VCaP (cell line): Measurements from ENCODE around the gene UBAP1L.
"Not testable (repeated sequence)": the region's sequence is repeated elsewhere in the genome, so short reads cannot be mapped to it uniquely, and the experiment has no call there.

Experiments
- H3K27ac ChIP-seq: fragments of 450-650 bp; 2 replicates; pipeline ENCODE4 v1.5.1; 2017
- CTCF ChIP-seq: fragments of 450-650 bp; conservative IDR thresholded peaks from 2 replicates; pipeline ENCODE4 v1.5.1; 2017; ENCODE audit warnings: mild to moderate bottlenecking, moderate library complexity

Gene UBAP1L

GRCh38 chr15:65049418-65049840 lies 65.6 kb downstream of the UBAP1L start:
- TF ChIP-seq CTCF = no peak
- H3K27ac ChIP-seq = no peak overlapping the region; the same call in 1 of the 2 replicates

GRCh38 chr15:65048241-65048640 lies 66.8 kb downstream of the UBAP1L start:
- H3K27ac ChIP-seq = no peak overlapping the region
- no peak for TF ChIP-seq CTCF

DNA sequence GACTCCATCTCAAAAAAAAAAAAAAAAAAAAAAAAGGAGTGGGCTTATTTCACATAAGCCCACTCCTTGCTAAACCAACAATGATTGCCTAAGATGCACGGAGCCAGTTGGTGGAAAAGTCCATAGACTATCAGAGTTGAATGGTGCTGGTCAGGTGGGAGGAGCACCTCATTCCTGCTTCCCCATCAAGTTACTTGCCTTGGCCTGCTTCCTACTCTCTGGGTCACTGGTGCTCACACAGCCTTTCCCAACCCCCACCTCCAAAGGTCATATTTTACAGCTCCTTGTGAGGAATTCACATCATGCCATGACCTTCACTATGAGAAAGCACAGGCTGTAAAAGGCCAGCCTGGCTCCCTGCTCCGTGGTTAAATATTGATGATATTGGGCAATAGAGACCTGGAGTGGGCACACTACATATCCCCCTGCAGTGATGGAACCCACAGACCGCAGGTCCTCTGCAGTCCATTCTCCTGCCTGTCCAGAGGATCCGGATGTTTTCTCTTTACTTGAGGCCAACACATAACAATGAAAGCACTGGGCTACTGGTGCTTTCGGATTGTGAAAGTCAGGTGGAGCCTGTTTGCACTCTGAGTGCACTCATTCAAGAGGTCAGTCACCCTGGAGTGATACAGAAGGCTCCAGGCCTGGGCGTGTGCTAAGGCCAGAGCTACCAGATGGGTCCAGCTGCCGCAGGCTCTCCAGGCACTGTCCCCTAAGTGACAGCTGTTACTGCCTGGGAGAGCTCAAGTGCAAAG lies 70.1 kb downstream of the UBAP1L start, which contains the start of gene SLC51B:
Gene SLC51B (plus strand): TSS at position 664 of the 758 bp plus-strand sequence. CDS start 4,618 bp downstream, outside the sequence.
- H3K27ac ChIP-seq = no peak within 1 kb of the TSS
- no peak for TF ChIP-seq CTCF

- not testable (repeated sequence) for H3K27ac ChIP-seq
Observed at GRCh38 chr15:65044218-65044617, 70.8 kb downstream of the UBAP1L start.

GRCh38 chr15:65042776-65043327 lies 72.1 kb downstream of the UBAP1L start:
- no peak for TF ChIP-seq CTCF
- H3K27ac ChIP-seq = no peak overlapping the region
